IPS-20b (cell line): ENCODE data around the gene RNASEL.

Source experiments
- H3K27ac ChIP-seq: one replicate; pipeline ENCODE4 v1.5.1; 2013; ENCODE audit warnings: low read length
- H3K27me3 ChIP-seq: 2 replicates; pipeline ENCODE4 v1.6.1; 2013; ENCODE audit warnings: mild to moderate bottlenecking, low read length, inconsistent platforms; ENCODE audit not compliant: insufficient read depth
- H3K36me3 ChIP-seq: 2 replicates; pipeline ENCODE4 v1.6.1; 2013; ENCODE audit warnings: low read depth, mild to moderate bottlenecking, inconsistent platforms, low read length, moderate library complexity; ENCODE audit not compliant: insufficient read depth
- H3K4me1 ChIP-seq: 2 replicates; pipeline ENCODE4 v1.6.1; 2013; ENCODE audit warnings: mild to moderate bottlenecking, control low read depth, inconsistent platforms, low read length, moderate library complexity; ENCODE audit not compliant: insufficient read depth
- H3K4me3 ChIP-seq: 2 replicates; pipeline ENCODE4 v1.5.1; 2013; ENCODE audit warnings: mild to moderate bottlenecking, low read length, inconsistent platforms
- H3K9ac ChIP-seq: 2 replicates; pipeline ENCODE4 v1.6.1; 2013; ENCODE audit warnings: low read depth, mild to moderate bottlenecking, inconsistent platforms, low read length, moderate library complexity
- H3K9me3 ChIP-seq: 2 replicates; pipeline ENCODE4 v1.6.1; 2013; ENCODE audit warnings: mild to moderate bottlenecking, low read depth, low read length, inconsistent platforms; ENCODE audit not compliant: insufficient read depth

The RNASEL gene

DNA sequence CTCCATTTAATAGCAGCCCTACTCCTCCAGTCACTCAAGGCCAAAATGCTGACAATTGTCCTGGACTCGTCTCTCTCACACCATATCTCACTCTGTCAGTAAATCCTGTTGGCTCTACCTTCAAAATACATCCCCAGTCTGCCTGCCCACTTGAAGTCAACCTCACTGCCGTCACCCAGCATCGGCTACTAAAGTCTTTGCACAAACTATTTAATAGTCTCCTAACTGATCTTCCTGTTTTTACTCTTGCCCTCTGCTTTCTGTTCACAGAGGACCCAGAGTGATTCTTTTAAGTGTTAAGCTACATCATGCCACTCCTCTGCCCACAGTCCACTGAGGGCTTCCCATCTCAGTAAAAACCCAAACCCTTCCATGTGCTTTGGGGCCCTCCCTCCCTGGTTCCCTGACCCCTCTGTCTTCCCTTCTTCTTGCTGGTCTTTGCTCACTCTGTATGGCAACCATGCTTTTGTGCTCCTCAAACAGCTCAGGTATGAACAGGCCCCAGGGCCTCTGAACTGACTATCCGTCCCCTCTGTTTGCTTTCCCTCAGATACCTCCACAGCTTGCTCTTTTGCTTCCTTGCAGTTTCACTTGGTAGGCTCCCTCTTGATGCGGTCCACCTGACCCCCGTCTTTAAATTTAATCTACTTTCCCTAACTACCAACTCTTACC, 19.0 kb downstream of the RNASEL start:
- no peak overlapping the region for H3K9ac ChIP-seq

DNA sequence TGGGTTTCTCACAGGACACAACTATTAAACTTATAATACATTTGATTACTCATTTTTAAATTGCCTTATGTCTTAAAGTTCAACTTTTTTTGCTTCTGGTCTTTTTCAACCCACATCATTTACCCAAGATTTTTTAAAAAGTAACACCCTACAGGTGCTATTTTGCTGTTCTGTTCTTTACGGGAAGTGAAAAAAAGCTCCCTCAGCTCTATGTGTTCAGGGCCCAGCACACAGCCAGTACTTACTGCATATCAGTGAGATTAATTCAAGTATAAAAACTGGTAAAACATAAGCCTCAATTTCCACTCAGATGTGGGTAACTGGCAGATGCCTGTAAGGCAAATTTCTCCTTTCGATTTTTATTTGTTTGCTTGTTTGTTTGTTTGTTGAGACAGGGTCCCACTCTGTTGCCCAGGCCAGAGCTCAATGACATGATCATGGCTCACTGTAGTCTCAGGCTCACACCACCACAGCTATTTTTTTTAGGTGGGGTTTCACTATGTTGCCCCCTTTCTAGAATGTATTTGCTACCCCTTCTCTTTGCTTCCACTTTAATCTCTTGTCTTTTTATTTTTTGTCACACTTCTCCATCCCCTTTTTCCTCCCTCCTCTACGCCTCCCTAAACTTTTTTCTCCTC, 20.3 kb downstream of the RNASEL start:
- H3K9me3 ChIP-seq, result no peaks in the 10 kb centered on the region; the same call in 1 of the 2 replicates
- no peak overlapping the region for H3K9ac ChIP-seq
- H3K27ac ChIP-seq, result no peak overlapping the region
- no peak overlapping the region for H3K4me3 ChIP-seq
- H3K36me3 ChIP-seq, result no peaks in the 10 kb centered on the region
- no peaks in the 10 kb centered on the region for H3K4me1 ChIP-seq
- H3K27me3 ChIP-seq, result no peaks in the 10 kb centered on the region

More for the DNA sequence above, 19.0 kb downstream of the RNASEL start:
- no peak overlapping the region for H3K4me3 ChIP-seq
- no peak overlapping the region for H3K27ac ChIP-seq
- no peaks in the 10 kb centered on the region for H3K36me3 ChIP-seq
- no peaks in the 10 kb centered on the region for H3K4me1 ChIP-seq
- H3K9me3 ChIP-seq, result no peaks in the 10 kb centered on the region; the same call in 1 of the 2 replicates
- H3K27me3 ChIP-seq, result no peaks in the 10 kb centered on the region

DNA sequence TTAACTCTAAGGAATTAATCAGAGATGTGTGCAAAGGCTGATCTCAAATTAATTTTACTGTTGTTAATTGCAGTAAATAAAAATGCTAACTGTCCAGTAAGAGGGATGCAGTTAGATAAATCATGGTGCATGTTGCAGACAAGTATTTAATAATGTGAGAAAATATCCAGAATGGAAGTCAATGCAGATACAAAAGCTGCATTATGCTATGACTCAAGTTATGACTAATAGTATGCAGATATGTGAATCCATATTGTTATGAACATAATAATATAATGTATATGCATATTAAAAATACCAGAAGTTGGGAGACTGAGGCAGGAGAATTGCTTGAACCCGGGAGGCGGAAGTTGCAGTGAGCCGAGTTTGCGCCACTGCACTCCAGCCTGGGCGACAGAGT, 21.4 kb downstream of the RNASEL start:
- Histone ChIP-seq H3K4me1 (no peaks in the 10 kb centered on the region), H3K9me3 (no peaks in the 10 kb centered on the region; the same call in 1 of the 2 replicates), H3K9ac (no peak overlapping the region), H3K27ac (no peak overlapping the region), H3K36me3 (no peaks in the 10 kb centered on the region), H3K4me3 (no peak overlapping the region), H3K27me3 (no peaks in the 10 kb centered on the region)

- Histone ChIP-seq H3K36me3 (no peaks in the 10 kb centered on the region), H3K4me1 (no peaks in the 10 kb centered on the region), H3K9me3 (no peaks in the 10 kb centered on the region; the same call in 1 of the 2 replicates), H3K27me3 (no peaks in the 10 kb centered on the region), H3K4me3 (no peak overlapping the region), H3K27ac (no peak overlapping the region), H3K9ac (no peak overlapping the region)
These were observed 23.5 kb downstream of the RNASEL start for GRCh38 chr1:182565537-182565936.

DNA sequence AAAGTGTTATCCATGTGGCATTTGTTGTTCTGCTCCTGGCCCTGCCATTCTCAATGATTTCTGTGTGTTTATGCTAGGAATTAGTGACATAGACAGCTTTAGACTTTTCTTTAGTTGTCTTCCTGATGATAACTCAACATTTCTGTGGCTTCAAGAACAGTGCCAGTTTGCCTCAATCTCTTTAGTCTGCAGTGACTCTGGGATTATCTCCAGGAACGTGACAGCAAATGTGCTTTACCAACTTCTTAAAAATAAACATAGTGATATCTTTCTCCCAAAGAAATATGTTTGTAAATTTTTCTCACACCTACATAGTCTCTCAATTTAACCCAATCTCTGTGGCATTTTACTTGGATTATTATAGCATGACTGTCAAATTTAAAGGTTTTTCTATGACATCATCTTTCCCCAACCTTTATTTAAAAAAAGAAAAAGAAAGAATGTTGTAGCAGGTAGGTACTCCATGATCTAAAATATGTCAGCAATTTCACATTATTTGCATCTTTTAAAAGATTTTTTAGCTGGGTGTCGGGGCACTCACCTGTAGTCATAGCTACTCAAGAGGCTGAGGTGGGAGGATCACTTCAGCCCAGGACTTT, 24.6 kb downstream of the RNASEL start:
- Histone ChIP-seq H3K9me3 (no peaks in the 10 kb centered on the region; the same call in 1 of the 2 replicates), H3K36me3 (no peaks in the 10 kb centered on the region), H3K4me3 (no peak overlapping the region), H3K9ac (no peak overlapping the region), H3K4me1 (no peaks in the 10 kb centered on the region), H3K27ac (no peak overlapping the region), H3K27me3 (no peaks in the 10 kb centered on the region)

DNA sequence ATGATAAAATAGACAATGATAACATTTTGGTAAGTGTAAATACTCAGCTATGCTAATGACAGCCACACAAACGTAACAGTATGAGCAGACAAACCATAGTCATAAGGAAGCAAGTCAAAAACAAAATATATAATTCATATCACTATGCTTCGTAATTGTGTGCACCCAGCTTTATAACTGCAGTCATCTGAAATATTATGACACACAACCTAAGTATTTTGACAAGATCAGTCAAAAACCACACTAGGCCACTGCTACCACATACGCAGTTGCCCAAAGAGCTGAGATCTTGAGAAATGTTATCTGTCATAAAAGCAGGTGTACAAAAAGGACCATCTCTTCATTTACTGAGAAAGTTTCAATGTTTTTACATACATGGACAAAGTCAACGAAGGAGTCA, 26.0 kb downstream of the RNASEL start:
- Histone ChIP-seq H3K27me3 (no peaks in the 10 kb centered on the region), H3K27ac (no peak overlapping the region), H3K4me3 (no peak overlapping the region), H3K9ac (no peak overlapping the region), H3K4me1 (no peaks in the 10 kb centered on the region), H3K9me3 (no peaks in the 10 kb centered on the region; the same call in 1 of the 2 replicates), H3K36me3 (no peaks in the 10 kb centered on the region)

DNA sequence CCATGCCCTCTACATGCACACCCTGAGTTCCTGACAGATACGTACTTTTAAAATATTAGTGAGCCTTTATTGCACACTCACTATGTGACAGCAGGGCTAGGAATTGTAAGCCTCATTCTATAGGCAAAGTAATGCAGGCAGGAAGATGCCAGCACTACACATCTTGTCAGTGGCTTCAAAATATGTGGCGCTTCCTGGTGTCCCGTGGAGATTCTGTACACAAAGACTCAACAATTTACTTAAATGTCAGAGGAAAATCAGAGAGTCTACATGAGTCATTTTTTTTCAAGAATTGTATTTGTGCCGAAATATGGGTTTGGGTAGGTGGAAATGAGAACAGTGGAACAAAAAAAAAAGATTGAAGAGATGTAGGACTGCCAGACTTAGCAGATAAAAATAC, 27.6 kb downstream of the RNASEL start:
- no peak overlapping the region for H3K9ac ChIP-seq

DNA sequence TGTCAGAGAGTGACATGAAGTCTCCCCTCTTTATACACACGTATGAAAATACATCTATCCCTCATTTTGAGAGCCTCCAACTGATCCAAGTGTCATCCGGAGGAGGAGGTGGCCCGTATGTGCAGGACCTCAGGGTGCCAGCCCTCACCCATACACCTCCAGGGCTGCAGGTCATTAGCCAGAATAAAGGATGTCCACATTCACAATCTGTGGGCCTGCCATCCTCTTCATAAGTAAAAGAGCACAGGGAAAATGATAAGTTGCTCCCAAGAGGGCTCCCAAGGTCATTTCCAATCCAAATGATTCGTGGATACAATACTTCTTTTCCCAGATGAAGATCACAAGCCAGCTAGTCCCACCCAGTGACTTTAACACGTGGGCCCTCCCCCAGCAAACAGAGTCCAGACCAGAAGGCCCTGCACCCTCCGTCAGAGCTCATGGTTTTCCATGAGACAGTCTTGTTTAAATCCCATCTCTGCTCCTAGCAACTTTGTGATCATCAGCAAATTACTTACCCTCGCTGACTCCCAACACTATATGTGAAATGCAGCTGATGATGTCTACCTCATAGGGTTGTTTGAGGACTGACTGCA, 28.6 kb downstream of the RNASEL start:
- Histone ChIP-seq H3K9ac (no peak overlapping the region), H3K27ac (no peak overlapping the region), H3K4me3 (no peak overlapping the region), H3K9me3 (no peaks in the 10 kb centered on the region; the same call in 1 of the 2 replicates), H3K4me1 (no peaks in the 10 kb centered on the region), H3K27me3 (no peaks in the 10 kb centered on the region), H3K36me3 (no peaks in the 10 kb centered on the region)

More for the DNA sequence above, 27.6 kb downstream of the RNASEL start:
- Histone ChIP-seq H3K36me3 (no peaks in the 10 kb centered on the region), H3K27me3 (no peaks in the 10 kb centered on the region), H3K9me3 (no peaks in the 10 kb centered on the region; the same call in 1 of the 2 replicates), H3K27ac (no peak overlapping the region), H3K4me1 (no peaks in the 10 kb centered on the region), H3K4me3 (no peak overlapping the region)

DNA sequence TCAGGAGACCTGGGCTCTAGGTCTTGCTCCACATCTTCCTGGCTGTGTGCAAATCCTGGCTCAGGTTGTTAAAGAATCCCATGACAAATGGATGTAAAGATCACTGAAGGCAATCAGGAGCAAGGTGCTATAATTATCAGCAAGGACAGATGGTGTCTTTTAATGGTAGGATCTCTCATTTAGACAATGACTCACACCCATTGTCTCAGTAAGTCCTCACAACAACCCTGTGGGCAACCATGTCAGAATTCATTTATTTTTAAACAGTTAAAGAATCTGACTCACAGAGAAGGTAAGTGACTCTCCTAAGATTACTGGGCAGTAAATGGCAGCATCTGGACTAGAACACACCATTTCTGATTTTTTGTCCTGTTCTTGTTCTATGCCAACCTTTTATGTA, 32.8 kb downstream of the RNASEL start:
- Histone ChIP-seq H3K4me3 (no peak overlapping the region), H3K4me1 (no peaks in the 10 kb centered on the region), H3K27ac (no peak overlapping the region), H3K36me3 (no peaks in the 10 kb centered on the region), H3K9me3 (no peaks in the 10 kb centered on the region), H3K9ac (no peak overlapping the region), H3K27me3 (no peaks in the 10 kb centered on the region)

- Histone ChIP-seq H3K9me3 (no peaks in the 10 kb centered on the region), H3K9ac (no peak overlapping the region), H3K27ac (no peak overlapping the region), H3K4me1 (no peaks in the 10 kb centered on the region), H3K4me3 (no peak overlapping the region), H3K36me3 (no peaks in the 10 kb centered on the region), H3K27me3 (no peaks in the 10 kb centered on the region)
These were observed 33.6 kb downstream of the RNASEL start for GRCh38 chr1:182555493-182555892.

- H3K9ac ChIP-seq, result no peak overlapping the region
- H3K4me1 ChIP-seq, result no peaks in the 10 kb centered on the region
- no peak overlapping the region for H3K27ac ChIP-seq
- no peaks in the 10 kb centered on the region for H3K36me3 ChIP-seq
- H3K9me3 ChIP-seq, result no peaks in the 10 kb centered on the region
- no peaks in the 10 kb centered on the region for H3K27me3 ChIP-seq
- H3K4me3 ChIP-seq, result no peak overlapping the region
These were observed 36.5 kb downstream of the RNASEL start for GRCh38 chr1:182552527-182552926.
